HG02588 (cell line): ENCODE data around the gene TYW3.
A peak's percentile ranks its signal among the peaks of the same experiment; 100 is the strongest.
"Not testable (repeated sequence)": the region's sequence is repeated elsewhere in the genome, so short reads cannot be mapped to it uniquely, and the experiment has no call there.

Source experiments
- ATAC-seq: cut with Tn5 transposase; IDR thresholded peaks from one replicate; pipeline ENCODE4 v1.9.1; 2021; ENCODE audit warnings: mild to moderate bottlenecking, moderate library complexity; ENCODE audit not compliant: unreplicated experiment

TYW3 gene

DNA sequence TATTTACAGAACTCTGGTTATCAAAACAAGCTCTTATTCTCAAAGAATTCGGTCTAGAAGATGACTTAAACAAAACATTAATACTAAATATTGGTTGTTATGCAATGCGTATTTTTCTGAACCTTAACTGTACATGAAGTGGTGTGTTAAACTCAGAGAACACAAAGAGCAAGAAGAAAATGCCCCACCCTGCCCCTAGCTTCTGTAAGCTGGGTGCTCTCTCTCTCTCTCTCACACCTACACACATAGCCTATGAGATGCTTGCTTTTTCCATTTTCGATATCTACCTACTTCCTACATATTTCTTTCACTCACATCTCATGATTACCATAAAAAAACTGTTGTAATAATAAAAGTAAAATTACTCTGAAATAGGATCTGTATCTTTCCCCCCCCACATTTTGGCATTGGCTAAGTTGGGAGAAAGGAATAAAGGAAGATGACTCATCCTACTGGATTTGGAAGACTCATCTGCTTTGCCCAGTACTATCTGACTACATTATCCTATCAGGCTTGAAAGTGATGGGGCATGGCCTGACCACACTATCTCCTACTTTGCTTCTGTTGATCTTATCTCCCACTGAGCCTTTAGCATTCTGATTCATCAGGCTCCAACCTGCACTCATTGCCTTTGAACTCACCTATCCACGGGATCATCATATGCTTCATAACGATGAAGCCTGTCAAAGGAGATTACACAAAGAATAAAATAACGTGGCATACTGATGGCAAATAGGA, 3.0 kb upstream of the TYW3 start:
- no peak for ATAC-seq

DNA sequence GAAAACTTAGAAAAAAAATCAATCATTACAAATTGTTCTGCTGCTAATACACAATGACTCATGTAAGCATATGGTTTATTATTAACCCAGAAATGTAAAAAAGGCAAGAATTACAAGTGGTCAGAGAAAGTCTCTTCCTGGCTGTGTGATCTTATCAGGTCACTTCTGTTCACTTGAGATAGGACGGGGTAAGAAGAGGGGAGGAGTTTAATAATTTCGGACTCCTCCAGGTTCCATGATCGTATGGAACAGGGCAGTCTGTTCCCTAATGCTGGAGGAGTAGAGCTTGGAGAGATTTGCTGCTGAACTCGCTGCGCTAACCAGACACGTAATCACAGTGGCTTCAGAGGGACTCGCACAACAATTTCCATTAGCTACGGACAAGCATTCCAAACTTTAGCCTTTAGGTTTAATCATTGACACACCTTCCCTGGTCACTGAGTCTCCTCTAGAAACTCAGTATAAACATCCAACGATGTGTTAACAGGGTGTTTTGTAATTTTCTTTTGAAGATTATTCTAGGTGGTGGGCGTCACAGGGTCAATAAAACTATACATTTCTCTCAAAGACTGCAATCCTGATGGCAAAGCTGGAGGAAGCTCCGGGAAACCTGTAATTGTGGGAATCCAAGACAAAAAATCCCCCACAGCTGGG, 1.4 kb upstream of the TYW3 start:
- ATAC-seq: peak; percentile 21

DNA sequence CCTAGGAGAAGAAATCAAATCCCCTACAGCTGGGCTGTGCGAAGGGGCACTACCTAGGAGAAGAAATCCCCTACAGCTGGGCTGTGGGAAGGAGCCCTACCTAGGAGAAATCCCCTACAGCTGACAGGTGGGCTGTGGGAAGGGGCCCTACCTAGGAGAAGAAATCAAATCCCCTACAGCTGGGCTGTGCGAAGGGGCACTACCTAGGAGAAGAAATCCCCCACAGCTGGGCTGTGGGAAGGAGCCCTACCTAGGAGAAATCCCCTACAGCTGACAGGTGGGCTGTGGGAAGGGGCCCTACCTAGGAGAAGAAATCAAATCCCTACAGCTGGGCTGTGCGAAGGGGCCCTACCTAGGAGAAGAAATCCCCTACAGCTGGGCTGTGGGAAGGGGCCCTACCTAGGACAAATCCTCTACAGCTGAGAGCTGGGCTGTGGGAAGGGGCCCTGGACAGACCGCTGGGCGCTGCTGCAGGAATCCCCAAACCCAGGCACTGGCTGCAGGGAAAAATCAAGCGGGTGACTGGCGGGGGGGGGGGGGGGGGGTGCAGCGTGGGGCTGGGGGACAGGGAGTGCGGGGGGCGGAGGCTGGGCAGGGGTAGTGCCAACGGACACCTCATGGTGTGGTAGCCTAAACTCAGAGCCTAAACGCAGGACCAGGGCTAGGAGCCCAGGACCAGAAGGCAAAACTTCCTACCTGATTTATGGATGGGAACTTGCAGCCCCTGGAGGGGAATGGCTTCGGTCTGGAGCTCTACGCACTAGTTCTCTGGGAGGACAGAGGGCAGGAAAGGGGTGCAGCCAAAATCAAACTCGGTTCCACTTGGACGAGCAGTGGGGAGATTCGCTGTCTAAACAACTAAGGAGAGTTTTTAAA, 643 bp upstream of the TYW3 start:
- peak; percentile 23 for ATAC-seq

DNA sequence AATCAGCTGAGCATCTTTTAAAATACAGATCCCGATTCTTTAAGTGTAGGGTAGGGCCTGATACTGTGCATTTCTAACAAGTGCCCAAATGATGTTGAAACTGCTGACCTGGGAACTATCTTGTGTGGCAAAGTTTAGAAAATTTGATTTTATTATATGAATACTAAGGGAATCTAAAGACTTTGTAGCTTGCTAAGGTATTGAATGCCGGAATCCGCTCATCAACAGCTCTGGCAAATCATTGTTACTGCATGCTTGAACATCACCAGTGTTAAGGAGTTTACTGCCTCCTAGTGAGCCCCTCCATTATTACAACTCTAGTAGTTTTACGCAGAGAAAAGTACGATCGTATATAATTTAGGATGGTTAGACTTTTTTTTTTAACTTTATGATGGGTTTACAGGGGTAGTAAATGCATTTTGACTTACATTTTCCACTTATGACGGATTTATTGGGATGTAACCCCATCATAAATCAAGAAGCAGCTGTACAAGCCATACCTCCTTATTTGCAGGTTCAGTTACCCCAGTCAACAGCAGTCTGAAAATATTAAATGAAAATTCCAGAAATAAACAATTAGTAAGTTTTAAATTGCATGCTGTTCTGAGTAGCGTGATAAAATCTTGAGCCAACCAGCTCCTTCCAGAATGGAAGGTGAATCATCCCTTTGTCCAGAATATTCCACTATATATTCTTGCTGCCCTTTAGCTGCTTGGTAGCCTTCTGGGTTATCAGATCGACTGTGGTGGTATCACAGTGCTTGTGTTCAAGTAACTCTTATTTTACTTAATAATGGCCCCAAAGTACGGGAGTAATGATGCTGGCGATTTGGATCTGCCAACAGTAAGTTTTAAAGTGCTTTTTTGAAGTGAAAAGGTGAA, 892 bp downstream of the TYW3 start:
- ATAC-seq: peak; percentile 52

DNA sequence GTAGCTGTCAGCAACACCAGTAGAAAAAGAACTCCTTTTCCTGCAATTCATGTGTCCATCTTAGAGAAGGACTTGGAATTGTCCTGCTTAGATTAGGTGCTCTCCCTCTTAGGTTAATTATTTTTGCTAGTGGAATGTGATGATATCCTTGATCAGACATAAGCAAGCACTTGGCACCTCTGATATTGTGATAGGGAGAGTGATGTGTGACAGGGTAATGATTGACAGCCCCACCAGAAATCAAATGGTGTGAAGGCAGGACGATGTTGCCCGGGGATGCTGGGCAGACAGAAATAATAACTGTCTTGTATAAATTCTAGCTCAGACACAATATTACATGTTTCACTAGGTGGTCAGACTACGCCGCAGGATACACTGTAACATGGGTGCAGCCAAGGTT, 4.4 kb downstream of the TYW3 start:
- no peak for ATAC-seq

DNA sequence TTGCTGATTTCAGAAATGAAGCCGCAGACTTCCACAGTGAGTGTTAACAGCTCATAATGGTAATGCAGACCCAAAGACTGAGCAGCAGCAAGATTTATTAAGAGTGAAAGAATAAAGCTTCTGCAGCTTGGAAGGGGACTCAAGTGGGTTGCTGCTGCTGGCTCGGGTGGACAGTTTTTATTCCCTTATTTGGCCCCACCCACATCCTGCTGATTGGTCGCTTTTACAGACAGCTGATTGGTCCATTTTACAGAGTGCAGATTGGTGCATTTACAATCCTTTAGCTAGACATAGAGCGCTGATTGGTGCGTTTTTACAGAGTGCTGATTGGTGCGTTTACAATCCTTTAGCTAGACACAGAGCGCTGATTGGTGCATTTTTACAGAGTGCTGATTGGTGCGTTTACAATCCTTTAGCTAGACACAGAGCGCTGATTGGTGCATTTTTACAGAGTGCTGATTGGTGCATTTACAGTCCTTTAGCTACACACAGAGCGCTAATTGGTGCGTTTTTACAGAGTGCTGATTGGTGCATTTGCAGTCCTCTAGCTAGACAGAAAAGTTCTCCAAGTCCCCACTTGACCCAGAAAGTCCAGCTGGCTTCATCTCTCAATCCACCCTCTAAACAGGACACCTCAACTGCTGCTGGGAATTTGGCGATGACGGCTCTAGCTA, 7.5 kb downstream of the TYW3 start:
- ATAC-seq: not testable (repeated sequence)

DNA sequence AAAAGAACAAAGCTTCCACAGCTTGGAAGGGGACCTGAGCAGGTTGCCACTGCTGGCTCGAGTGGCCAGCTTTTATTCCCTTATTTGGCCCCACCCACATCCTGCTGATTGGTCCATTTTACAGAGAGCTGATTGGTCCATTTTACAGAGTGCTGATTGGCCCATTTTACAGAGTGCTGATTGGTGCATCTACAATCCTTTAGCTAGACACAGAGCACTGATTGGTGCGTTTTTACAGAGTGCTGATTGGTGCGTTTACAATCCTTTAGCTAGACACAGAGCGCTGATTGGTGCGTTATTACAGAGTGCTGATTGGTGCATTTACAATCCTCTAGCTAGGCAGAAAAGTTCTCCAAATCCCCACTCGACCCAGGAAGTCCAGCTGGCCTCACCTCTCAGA, 12.3 kb downstream of the TYW3 start:
- not testable (repeated sequence) for ATAC-seq

DNA sequence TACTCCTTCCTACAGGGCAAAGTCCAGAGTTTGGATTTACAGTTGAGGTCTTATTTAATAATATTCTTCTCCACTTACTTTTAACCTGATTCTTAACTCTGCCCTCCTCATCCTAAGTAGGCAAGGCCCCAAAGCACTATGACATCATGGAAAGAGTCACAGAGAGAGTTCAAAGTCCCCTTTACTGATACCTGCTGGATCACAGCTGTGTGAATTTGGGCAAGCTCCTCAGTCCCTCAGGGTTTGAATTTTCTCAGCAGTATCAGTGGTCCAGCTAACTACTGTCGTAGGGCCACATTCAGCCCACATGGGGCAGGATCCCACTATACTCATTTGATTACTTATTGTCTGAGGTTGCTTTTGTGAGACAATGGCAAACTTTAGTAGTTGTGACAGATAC, 16.0 kb downstream of the TYW3 start:
- ATAC-seq: peak; percentile 91

DNA sequence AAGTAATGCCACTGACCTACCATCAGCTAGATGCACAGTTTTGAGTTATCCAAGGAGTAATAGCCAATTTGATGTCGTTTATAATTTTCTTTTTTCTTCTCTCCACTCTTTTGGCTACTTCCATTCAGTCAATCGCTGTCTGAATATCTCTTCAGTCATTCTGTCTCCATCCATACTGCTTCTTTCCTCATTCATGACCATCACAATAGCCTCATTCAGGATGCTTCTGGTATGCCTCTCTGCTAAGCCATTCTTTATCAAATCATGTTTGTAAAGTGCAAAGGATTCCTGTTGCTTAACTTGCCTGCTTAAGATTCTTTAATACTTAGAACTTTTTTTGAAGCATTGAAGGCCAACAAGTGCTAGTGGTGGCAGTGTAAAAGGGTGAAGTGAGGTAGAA, 20.2 kb downstream of the TYW3 start:
- no peak for ATAC-seq

DNA sequence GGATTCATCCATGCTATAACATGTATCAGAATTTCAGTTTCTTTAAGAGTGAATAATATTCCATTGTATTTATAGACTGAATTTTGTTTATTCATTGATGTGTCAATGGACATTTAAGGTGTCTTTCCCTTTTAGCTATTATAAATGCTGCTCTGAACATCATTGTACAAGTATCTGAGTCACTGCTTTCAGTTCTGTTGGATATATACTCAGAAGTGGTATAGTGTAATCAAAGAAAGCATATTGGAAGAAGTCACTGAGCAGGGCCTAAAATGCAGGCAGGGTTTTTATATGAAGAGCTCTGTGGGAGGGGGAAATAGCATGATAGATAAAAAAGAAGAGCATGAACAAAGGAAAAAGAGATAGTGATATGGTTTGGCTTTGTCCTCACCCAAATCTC, 22.5 kb downstream of the TYW3 start:
- ATAC-seq: no peak

DNA sequence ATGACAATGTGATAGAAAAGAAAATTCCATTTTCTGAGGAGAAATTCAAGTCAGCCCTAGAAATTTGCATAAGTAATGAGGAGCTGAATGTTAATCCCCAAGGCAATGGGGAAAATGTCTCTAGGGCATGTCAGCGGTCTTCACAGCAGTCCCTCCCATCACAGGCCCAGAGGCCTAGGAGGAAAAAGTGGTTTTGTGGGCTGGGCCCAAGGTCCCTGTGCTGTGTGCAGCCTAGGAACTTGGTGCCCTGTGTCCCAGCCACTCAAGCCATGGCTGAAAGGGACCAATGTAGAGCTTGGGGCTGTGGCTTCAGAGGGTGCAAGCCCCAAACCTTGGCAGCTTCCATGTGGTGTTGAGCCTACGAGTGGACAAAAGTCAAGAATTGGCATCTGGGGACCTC, 23.7 kb downstream of the TYW3 start:
- ATAC-seq: not testable (repeated sequence)

DNA sequence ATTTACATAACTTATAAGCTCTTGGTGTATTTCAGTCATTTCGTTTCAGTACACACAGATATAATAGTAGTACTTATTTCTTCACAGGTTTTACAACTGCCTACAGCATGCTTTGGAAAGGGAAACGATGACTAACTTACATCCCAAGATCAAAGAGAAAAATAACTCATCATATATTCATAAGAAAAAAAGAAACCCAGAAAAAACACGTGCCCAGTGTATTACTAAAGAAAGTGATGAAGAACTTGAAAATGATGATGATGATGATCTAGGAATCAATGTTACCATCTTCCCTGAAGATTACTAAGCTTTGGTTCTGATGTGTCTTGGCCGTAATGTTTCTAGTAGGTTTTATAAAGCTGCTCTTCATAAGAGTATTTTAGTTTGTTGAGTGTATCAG, 30.9 kb downstream of the TYW3 start:
- no peak for ATAC-seq

DNA sequence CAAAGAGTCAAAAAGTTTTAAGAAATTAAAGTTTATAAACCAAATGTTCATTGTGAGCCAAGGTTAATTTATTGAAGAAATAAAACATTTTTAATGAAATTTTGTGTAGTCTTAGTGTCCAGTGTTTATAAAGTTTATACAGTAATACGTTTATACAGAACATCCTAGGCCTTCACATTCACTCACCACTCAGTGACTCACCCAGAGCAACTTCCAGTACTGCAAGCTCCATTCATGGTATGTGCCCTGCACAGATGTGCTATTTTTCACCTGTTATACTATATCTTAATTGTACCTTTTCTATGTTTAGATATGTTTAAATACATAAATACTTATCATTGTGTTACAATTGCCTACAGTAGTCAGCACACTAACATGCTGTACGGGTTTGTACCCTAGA, 33.6 kb downstream of the TYW3 start:
- no peak for ATAC-seq

DNA sequence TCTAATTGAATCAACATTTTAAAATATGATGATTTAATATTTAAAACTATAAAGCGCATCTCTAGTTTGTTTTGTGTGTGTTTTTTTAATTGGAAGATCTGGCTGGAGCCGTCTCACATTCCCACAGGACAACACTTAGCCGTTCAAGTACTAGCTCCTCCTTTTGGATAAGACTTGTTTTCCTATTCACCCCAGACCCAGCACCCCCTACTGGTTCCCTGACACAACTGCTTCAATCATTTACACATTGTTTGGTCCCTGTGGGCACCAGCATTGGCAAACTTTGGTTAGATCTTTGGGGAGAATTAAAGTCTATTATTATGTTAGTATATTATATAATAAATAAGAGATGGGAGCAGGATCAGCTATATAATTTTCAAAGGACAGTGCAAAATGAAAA, 34.5 kb downstream of the TYW3 start:
- ATAC-seq: no peak

DNA sequence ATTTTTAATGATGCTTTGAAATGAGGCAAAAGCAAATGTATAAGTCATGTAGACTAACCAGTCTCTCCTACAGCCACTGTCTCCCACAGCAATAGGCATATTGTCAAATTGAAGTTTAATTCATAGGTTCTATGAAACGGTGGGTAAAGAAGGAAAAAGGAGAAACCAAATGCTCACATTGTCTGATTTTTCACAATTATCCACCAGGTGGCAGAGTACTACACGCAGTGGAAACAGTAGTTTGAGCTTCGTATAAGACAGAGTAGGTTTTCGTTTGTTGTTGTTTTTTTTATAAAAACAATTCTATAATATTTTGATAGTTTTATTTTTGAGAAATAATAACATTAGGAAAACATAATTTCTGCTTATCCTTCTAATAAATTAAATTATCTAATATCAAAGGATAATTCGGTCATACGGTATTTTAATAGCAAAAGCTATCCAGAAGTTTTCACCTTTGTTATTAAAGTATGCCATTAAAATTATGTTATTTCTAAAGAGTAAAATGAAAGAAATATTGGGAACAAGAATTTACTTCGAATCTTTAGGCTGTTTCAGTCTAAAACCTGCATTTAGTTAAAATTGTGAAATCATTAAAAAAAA, 39.1 kb downstream of the TYW3 start:
- peak; percentile 72 for ATAC-seq

DNA sequence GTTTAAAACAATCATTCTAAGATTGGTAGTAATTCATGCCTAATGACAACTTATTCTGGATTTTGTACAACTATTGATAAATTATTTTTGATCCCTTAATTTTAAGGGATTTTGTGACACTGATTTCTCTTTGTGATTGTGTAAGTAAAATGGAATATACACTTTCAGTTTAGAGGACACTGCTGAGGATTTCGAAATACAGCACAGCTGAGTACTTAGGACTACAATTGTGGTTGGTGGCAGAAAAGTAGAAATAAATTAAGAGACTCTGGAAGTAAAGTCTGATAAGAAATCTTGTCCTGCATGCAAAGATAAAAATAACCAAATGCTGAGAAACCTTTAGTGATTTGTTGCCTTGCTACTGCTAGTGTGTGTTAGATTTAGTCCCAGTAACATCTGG, 40.0 kb downstream of the TYW3 start:
- ATAC-seq: no peak

DNA sequence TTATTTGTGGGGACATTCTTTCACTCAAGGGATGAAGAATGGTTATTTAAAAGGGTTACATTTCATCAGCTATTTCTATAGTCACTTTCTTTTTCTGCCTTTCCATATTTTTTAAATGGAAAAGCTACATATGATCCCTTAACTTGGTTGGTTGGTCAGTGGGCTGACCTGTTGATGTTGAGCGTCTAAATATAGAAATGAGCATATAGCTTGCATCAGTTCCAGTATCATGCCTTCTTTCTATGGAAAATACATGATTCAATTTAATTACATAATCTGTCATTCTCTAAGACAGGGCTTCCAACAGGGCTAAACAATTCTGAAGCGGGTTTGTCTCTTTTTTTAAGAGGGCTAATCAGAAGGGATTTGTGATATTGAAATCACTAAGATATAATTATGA, 40.6 kb downstream of the TYW3 start:
- ATAC-seq: no peak

DNA sequence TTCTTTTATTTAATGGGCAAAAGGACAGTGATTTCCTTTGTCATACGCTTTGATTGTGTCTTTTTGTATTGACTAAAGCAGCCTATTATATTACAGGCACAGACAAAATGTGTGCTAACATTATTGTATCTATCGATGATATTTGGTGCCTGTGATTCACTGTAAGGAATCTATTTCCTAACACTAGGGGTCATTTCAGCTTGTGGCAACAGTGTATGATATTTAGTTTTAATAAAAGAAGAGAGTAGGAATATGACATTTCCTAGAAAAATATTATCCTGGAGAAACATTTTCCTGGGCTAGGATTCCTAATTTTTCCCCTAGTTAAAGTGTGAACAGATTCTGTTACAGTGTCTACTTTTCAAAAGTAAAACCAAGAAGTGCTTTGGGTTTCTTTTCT, 42.8 kb downstream of the TYW3 start:
- ATAC-seq: no peak

DNA sequence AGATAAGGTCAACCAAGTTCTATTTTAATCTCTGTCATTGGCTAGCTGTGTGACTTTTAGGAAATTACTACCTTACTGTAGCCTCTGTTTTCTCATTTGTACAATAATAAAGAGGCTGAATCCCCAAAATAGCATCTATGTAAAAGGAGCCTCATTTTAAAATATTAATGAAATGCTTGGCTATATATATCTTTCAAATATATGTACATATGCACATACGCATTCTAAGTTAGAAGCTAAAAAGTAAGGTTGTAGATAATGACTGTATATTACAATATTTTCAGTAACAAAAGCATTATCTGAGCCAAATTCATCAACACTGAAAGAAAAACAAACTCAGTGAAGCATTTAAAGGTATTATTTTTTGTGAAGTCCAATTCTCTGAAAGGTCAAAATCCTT, 44.6 kb downstream of the TYW3 start:
- no peak for ATAC-seq

DNA sequence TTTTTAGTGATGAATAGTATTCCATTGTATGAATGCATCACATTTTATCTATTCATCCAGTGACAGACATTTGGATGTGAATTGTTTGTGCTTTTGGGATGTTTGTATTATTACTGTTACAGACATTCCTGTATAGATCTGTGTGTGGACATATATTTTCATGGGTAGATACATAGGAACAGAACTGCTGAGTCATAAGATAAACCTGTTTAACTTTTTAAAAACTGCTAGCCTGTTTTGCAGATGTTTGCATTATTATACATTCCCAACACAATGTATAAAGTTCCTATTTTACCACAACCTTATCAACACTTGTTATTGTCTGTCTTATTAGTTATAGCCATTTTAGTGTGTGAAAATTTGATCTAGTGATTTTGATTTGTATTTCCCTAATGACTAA, 46.8 kb downstream of the TYW3 start:
- no peak for ATAC-seq
